GM19372 (cell line): ENCODE results near the gene EXOSC5.
"Not testable (repeated sequence)": the region's sequence is repeated elsewhere in the genome, so short reads cannot be mapped to it uniquely, and the experiment has no call there.

Experiments
- ATAC-seq: cut with Tn5 transposase; IDR thresholded peaks from one replicate; pipeline ENCODE4 v1.9.1; 2021; ENCODE audit warnings: mild to moderate bottlenecking, low read depth, moderate library complexity; ENCODE audit not compliant: unreplicated experiment

EXOSC5 gene

GRCh38 chr19:41408846-41409245 lies 11.7 kb upstream of the EXOSC5 start:
- not testable (repeated sequence) for ATAC-seq

- ATAC-seq, result no peak
These were observed 11.1 kb upstream of the EXOSC5 start for GRCh38 chr19:41408256-41408655.

- ATAC-seq, result no peak
These were observed 10.1 kb upstream of the EXOSC5 start for GRCh38 chr19:41407271-41407670.

- no peak for ATAC-seq
These were observed 8.6 kb upstream of the EXOSC5 start for GRCh38 chr19:41405776-41406175.

GRCh38 chr19:41403181-41403970 lies 6.2 kb upstream of the EXOSC5 start:
- no peak for ATAC-seq

- no peak for ATAC-seq
These were observed 4.9 kb upstream of the EXOSC5 start for GRCh38 chr19:41402010-41402409.

GRCh38 chr19:41401483-41401882 lies 4.3 kb upstream of the EXOSC5 start:
- no peak for ATAC-seq

GRCh38 chr19:41399525-41399924 lies 2.4 kb upstream of the EXOSC5 start:
- no peak for ATAC-seq

GRCh38 chr19:41399091-41399490 lies 1.9 kb upstream of the EXOSC5 start:
- no peak for ATAC-seq

GRCh38 chr19:41398598-41398997 lies 1.4 kb upstream of the EXOSC5 start:
- ATAC-seq, result no peak

- ATAC-seq, result no peak
These were observed 875 bp upstream of the EXOSC5 start for GRCh38 chr19:41398050-41398418.

- ATAC-seq, result no peak
These were observed 1.8 kb downstream of the EXOSC5 start for GRCh38 chr19:41395355-41395754.

- ATAC-seq, result no peak
These were observed 4.4 kb downstream of the EXOSC5 start for GRCh38 chr19:41392775-41393174.

- no peak for ATAC-seq
These were observed 5.5 kb downstream of the EXOSC5 start for GRCh38 chr19:41391618-41392017.

GRCh38 chr19:41386442-41386841 lies 10.7 kb downstream of the EXOSC5 start:
- ATAC-seq, result no peak

GRCh38 chr19:41384351-41384750 lies 12.8 kb downstream of the EXOSC5 start:
- no peak for ATAC-seq

GRCh38 chr19:41381536-41381935 lies 15.6 kb downstream of the EXOSC5 start:
- not testable (repeated sequence) for ATAC-seq

GRCh38 chr19:41377977-41378709 lies 19.0 kb downstream of the EXOSC5 start:
- ATAC-seq, result no peak

GRCh38 chr19:41376998-41377365 lies 20.2 kb downstream of the EXOSC5 start:
- no peak for ATAC-seq

GRCh38 chr19:41376241-41376997 lies 20.7 kb downstream of the EXOSC5 start, which contains the start of gene TMEM91:
TSS of gene TMEM91 (plus strand) at chr19:41376533. CDS start at chr19:41378310, 1,777 bp downstream.
- ATAC-seq, result no peak

- no peak for ATAC-seq
These were observed 23.2 kb downstream of the EXOSC5 start for GRCh38 chr19:41373993-41374392.
